OCI-LY1 (cell line): ENCODE data around the gene MAPRE3.

Experiments used
- H2AFZ ChIP-seq: fragments of 200-600 bp; sonication (generic), shearing (Covaris generic); 2 replicates; pipeline ENCODE4 v1.6.0; 2014; ENCODE audit warnings: antibody characterized with exemption, mild to moderate bottlenecking, low read length
- H3F3A ChIP-seq: fragments of 200-600 bp; sonication (generic), shearing (Covaris generic); 2 replicates; pipeline ENCODE4 v1.6.0; 2014; ENCODE audit warnings: mild to moderate bottlenecking, antibody characterized with exemption, low read length, moderate library complexity; ENCODE audit not compliant: insufficient read depth
- H3K27ac ChIP-seq: fragments of 200-600 bp; sonication (generic); 2 replicates; pipeline ENCODE4 v1.5.1; 2014; ENCODE audit warnings: low read length, mixed run types, mild to moderate bottlenecking, low read depth; ENCODE audit not compliant: poor library complexity, severe bottlenecking
- H3K27me3 ChIP-seq: fragments of 200-600 bp; sonication (generic); 2 replicates; pipeline ENCODE4 v1.6.0; 2014; ENCODE audit warnings: antibody characterized with exemption, mild to moderate bottlenecking, low read length, moderate library complexity; ENCODE audit not compliant: insufficient read depth
- H3K36me3 ChIP-seq: fragments of 200-600 bp; sonication (generic); 2 replicates; pipeline ENCODE4 v1.6.1; 2014; ENCODE audit warnings: mild to moderate bottlenecking, antibody characterized with exemption, low read length, moderate library complexity, mixed read lengths; ENCODE audit not compliant: insufficient read depth
- H3K4me1 ChIP-seq: fragments of 200-600 bp; sonication (generic); 2 replicates; pipeline ENCODE4 v1.5.1; 2014; ENCODE audit warnings: mild to moderate bottlenecking, low read length, moderate library complexity; ENCODE audit not compliant: insufficient read depth, severe bottlenecking
- H3K4me2 ChIP-seq: fragments of 200-600 bp; sonication (generic), shearing (Covaris generic); 2 replicates; pipeline ENCODE4 v1.6.1; 2014; ENCODE audit warnings: low read length
- H3K4me3 ChIP-seq: fragments of 200-600 bp; sonication (generic); 2 replicates; pipeline ENCODE4 v1.5.1; 2014; ENCODE audit warnings: low read length, low read depth, mild to moderate bottlenecking, mixed read lengths; ENCODE audit not compliant: poor library complexity, severe bottlenecking
- H3K79me2 ChIP-seq: fragments of 200-600 bp; shearing (Covaris generic); 2 replicates; pipeline ENCODE4 v1.6.1; 2016; ENCODE audit warnings: mixed run types, low read length, mixed read lengths; ENCODE audit not compliant: insufficient read depth
- H3K9ac ChIP-seq: fragments of 200-600 bp; sonication (generic), shearing (Covaris generic); 2 replicates; pipeline ENCODE4 v1.6.1; 2014; ENCODE audit warnings: mild to moderate bottlenecking, low read length, mixed read lengths
- H3K9me2 ChIP-seq: fragments of 200-600 bp; sonication (generic), shearing (Covaris generic); 2 replicates; pipeline ENCODE4 v1.6.1; 2014; ENCODE audit warnings: low read depth, mild to moderate bottlenecking, low read length, mixed read lengths
- H3K9me3 ChIP-seq: fragments of 200-600 bp; shearing (Covaris generic); 2 replicates; pipeline ENCODE4 v1.6.1; 2014; ENCODE audit warnings: low read length, mixed read lengths
- H4K20me1 ChIP-seq: fragments of 200-600 bp; sonication (generic), shearing (Covaris generic); 2 replicates; pipeline ENCODE4 v1.6.0; 2016; ENCODE audit warnings: mild to moderate bottlenecking, low read length; ENCODE audit not compliant: insufficient read depth
- EZH2 ChIP-seq: fragments of 200-600 bp; sonication (generic), shearing (Covaris generic); IDR thresholded peaks from 2 replicates; pipeline ENCODE4 v1.8.0; 2017; ENCODE audit warnings: borderline replicate concordance, mixed run types, mild to moderate bottlenecking, antibody characterized with exemption, low read length, moderate library complexity, mixed read lengths
- TF ChIP-seq, protein P1 (sequence below): fragments of 200-600 bp; sonication (generic), shearing (Covaris generic); IDR thresholded peaks from 2 replicates; pipeline ENCODE4 v1.5.1; 2017; ENCODE audit warnings: mild to moderate bottlenecking, antibody characterized with exemption, low read length, moderate library complexity, mixed read lengths

The MAPRE3 gene

DNA sequence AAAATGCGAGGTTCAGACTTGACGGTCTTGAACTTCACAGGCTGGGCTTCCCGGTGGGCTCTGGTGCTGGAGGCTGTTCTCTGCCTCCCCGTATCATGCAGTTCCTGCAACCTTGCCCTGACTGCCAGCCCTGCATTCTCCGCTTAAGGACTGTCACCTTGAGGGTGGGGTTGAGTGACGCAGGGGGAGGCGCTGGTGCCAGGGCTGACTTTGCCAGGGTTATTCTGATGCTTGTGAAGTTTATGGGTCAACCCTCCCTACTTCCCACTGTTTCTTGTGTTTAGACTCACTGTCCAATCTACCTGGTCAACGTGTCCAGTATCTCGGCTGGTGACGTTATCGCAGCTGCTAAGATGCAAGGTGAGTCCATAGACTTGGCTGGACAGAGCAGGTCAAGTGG, 37.5 kb upstream of the MAPRE3 start:
- Histone ChIP-seq H3K36me3 (no peaks in the 10 kb centered on the region), H3K9me2 (no peaks in the 10 kb centered on the region), H4K20me1 (no peaks in the 10 kb centered on the region), H3K4me3 (no peak overlapping the region), H2AFZ (no peak overlapping the region), H3K9ac (no peak overlapping the region), H3F3A (no peaks in the 10 kb centered on the region), H3K27ac (no peak overlapping the region), H3K27me3 (no peaks in the 10 kb centered on the region), H3K9me3 (no peaks in the 10 kb centered on the region), H3K4me2 (no peak overlapping the region), H3K4me1 (no peaks in the 10 kb centered on the region), H3K79me2 (no peaks in the 10 kb centered on the region)
- TF ChIP-seq, protein P1, sequence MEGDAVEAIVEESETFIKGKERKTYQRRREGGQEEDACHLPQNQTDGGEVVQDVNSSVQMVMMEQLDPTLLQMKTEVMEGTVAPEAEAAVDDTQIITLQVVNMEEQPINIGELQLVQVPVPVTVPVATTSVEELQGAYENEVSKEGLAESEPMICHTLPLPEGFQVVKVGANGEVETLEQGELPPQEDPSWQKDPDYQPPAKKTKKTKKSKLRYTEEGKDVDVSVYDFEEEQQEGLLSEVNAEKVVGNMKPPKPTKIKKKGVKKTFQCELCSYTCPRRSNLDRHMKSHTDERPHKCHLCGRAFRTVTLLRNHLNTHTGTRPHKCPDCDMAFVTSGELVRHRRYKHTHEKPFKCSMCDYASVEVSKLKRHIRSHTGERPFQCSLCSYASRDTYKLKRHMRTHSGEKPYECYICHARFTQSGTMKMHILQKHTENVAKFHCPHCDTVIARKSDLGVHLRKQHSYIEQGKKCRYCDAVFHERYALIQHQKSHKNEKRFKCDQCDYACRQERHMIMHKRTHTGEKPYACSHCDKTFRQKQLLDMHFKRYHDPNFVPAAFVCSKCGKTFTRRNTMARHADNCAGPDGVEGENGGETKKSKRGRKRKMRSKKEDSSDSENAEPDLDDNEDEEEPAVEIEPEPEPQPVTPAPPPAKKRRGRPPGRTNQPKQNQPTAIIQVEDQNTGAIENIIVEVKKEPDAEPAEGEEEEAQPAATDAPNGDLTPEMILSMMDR: no peak
- no peak for TF ChIP-seq EZH2

DNA sequence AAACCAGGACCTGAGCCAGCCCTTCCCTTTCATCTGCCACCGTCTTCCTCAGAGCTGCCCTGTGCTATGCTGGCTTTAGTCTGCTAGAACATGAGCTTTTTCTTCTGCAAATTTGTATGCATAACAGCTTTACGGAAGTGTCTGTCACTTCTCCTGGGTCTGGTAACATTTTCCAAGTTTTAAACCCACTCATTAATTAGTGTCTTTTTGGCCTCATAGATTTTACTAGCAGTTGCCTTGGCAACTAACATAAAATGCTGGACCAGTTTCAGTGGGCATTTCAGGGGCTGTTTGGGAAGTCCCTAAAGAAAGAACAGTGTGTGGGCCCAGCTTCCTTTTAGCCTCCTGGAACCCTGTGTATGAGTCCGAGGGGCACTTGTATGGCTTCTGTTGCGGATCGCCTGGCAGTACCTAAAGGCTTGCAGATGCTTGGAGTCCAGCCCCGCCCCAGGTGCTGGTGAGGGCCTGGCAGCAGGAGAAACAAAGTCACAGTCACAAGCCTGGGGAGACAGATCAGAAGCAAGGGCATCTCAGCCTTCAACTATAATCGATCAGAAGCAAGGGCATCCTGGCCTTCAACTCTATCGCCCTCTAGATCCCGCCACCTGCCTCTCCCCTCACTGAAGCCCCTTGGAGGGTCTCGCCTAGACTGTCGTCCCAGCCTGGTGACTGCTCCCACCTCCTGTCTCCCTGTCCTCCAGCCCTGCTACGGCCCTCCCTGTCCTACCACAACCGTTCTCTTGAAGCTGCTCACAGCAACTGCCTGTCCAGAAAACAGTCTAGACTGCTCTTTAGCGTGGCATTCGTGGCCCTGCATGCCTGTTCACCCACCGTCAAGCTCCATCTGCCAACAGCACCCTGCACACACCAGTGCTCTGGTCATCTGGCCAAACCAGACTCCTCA, 36.8 kb upstream of the MAPRE3 start:
- H3K4me3 ChIP-seq: no peak overlapping the region
- H4K20me1 ChIP-seq: no peaks in the 10 kb centered on the region
- no peaks in the 10 kb centered on the region for H3K36me3 ChIP-seq
- H3K4me2 ChIP-seq: no peak overlapping the region
- H3K9me2 ChIP-seq: no peaks in the 10 kb centered on the region
- no peaks in the 10 kb centered on the region for H3K79me2 ChIP-seq
- no peak overlapping the region for H2AFZ ChIP-seq
- no peak overlapping the region for H3K27ac ChIP-seq
- H3F3A ChIP-seq: no peaks in the 10 kb centered on the region
- no peak overlapping the region for H3K9ac ChIP-seq
- no peaks in the 10 kb centered on the region for H3K9me3 ChIP-seq
- no peaks in the 10 kb centered on the region for H3K4me1 ChIP-seq
- TF ChIP-seq, protein P1: no peak
- no peak for TF ChIP-seq EZH2
- H3K27me3 ChIP-seq: no peaks in the 10 kb centered on the region

DNA sequence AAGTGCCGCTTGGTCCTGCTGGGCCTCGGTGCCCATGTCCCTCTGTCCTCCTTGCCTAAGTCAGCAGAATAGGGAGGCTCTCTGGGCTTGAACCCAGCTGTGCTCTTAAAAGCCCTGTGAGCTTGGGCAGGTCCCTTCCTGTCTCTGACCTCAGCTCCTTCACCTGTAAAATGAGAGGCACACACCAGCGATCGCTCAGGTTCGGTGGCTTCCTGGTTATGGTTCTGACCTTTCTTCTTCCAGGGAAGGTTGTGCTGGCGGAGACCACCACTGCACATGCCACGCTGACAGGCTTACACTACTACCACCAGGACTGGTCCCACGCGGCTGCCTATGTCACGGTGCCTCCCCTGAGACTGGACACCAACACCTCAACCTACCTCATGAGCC, 36.1 kb upstream of the MAPRE3 start:
- no peaks in the 10 kb centered on the region for H3K36me3 ChIP-seq
- no peak overlapping the region for H2AFZ ChIP-seq
- no peak overlapping the region for H3K4me3 ChIP-seq
- no peaks in the 10 kb centered on the region for H3K4me1 ChIP-seq
- H3K9ac ChIP-seq: no peak overlapping the region
- no peaks in the 10 kb centered on the region for H3K27me3 ChIP-seq
- TF ChIP-seq EZH2: no peak
- TF ChIP-seq, protein P1: no peak
- no peaks in the 10 kb centered on the region for H4K20me1 ChIP-seq
- no peaks in the 10 kb centered on the region for H3K79me2 ChIP-seq
- no peaks in the 10 kb centered on the region for H3K9me2 ChIP-seq
- no peaks in the 10 kb centered on the region for H3K9me3 ChIP-seq
- H3K27ac ChIP-seq: no peak overlapping the region
- no peaks in the 10 kb centered on the region for H3F3A ChIP-seq
- H3K4me2 ChIP-seq: no peak overlapping the region
